T-cell (primary cell): ENCODE data around the gene EXOC3. TPM values are rescaled to one million over a fixed set of nuclear protein-coding genes. Genes with fewer than 3 reads are reported as not detected.

Experiments used
- ATAC-seq, 4 experiments: fragments of 200-7000 bp in 3 of 4; fragments of 150-1000 bp in 1 of 4; cut with Tn5 transposase; replicated peaks in 1 of 4; 1 replicate in 3 of 4; 2 replicates in 1 of 4; pipeline ENCODE4 v1.10.0; 2021; ENCODE audit warnings: moderate library complexity in 3 of 4, mild to moderate bottlenecking in 2 of 4, moderate number of reproducible peaks in 1 of 4
- CTCF ChIA-PET, 2 donors: fragments of 300-600 bp; sonication (Branson Sonifier 250); formaldehyde crosslinking; loops; one replicate each; lab custom pipeline; 2022; ENCODE audit warnings: antibody characterized with exemption in 2 of 2; lab: Charles Lee
- POLR2A ChIA-PET, 2 donors: fragments of 300-600 bp; sonication (Branson Sonifier 250); formaldehyde crosslinking; loops; one replicate each; lab custom pipeline; 2022; ENCODE audit warnings: antibody characterized with exemption in 2 of 2; lab: Charles Lee
- DNase-seq, 35 experiments: peaks; one replicate each; pipeline versions ENCODE4 v3.0.0 to v3.0.0-alpha.2; 2013 to 2023
- H3K27ac ChIP-seq: one replicate; pipeline ENCODE4 v1.5.1; 2013; ENCODE audit warnings: low read length
- H3K27me3 ChIP-seq, 2 experiments: replicated peaks in 1 of 2; 1 replicate in 1 of 2; 2 replicates in 1 of 2; pipeline versions ENCODE4 v1.6.1 to v1.7.0; 2013; ENCODE audit warnings: low read length in 1 of 2, mixed read lengths in 1 of 2; ENCODE audit not compliant: control insufficient read depth in 2 of 2, insufficient read depth in 2 of 2; ENCODE audit errors: extremely low read depth in 1 of 2
- H3K36me3 ChIP-seq, 2 donors: 1 replicate in 1 of 2; 2 replicates in 1 of 2; pipeline versions ENCODE4 v1.6.1 to v1.7.0; 2013; ENCODE audit warnings: low read length in 1 of 2; ENCODE audit not compliant: control insufficient read depth in 2 of 2, insufficient read depth in 1 of 2; ENCODE audit errors: extremely low read depth in 1 of 2
- H3K4me1 ChIP-seq, 2 experiments: 1 replicate in 1 of 2; 2 replicates in 1 of 2; pipeline versions ENCODE4 v1.6.1 to v1.7.0; 2013; ENCODE audit warnings: low read length in 2 of 2, mixed read lengths in 1 of 2; ENCODE audit not compliant: insufficient read depth in 2 of 2, control insufficient read depth in 1 of 2; ENCODE audit errors: extremely low read depth in 1 of 2
- H3K4me3 ChIP-seq, 2 donors: 1 replicate in 1 of 2; 2 replicates in 1 of 2; pipeline versions ENCODE4 v1.5.1 to v1.7.0; 2013; ENCODE audit warnings: mild to moderate bottlenecking in 2 of 2, low read length in 1 of 2, moderate library complexity in 1 of 2; ENCODE audit not compliant: control insufficient read depth in 1 of 2; ENCODE audit errors: extremely low read depth in 1 of 2
- H3K9me3 ChIP-seq: 2 replicates; pipeline ENCODE4 v1.7.0; 2013
- H3K27ac Mint-ChIP-seq, 2 donors: one replicate each; pipeline ENCODE4 v1.8.0; 2020 to 2021; ENCODE audit warnings: mild to moderate bottlenecking in 2 of 2, mixed read lengths in 2 of 2
- H3K27me3 Mint-ChIP-seq, 2 donors: one replicate each; pipeline ENCODE4 v1.8.0; 2021 to 2022; ENCODE audit warnings: mixed read lengths in 2 of 2
- H3K36me3 Mint-ChIP-seq: one replicate; pipeline ENCODE4 v1.8.0; 2021; ENCODE audit warnings: mixed read lengths
- H3K4me1 Mint-ChIP-seq, 3 donors: one replicate each; pipeline ENCODE4 v1.8.0; 2020 to 2022; ENCODE audit warnings: mixed read lengths in 3 of 3, mild to moderate bottlenecking in 1 of 3
- H3K4me3 Mint-ChIP-seq, 3 donors: one replicate each; pipeline ENCODE4 v1.8.0; 2020 to 2022; ENCODE audit warnings: mild to moderate bottlenecking in 3 of 3, mixed read lengths in 3 of 3, moderate library complexity in 3 of 3
- H3K9me3 Mint-ChIP-seq, 3 donors: one replicate each; pipeline ENCODE4 v1.8.0; 2020 to 2022; ENCODE audit warnings: mixed read lengths in 3 of 3
- WGBS: methylation state at CpG from one replicate; pipeline ENCODE4 v1.1.5; 2013; ENCODE audit warnings: missing lambda C conversion rate; ENCODE audit not compliant: insufficient coverage; 5-methylcytosine and 5-hydroxymethylcytosine counted together
- total RNA-seq, 35 experiments: library from RNA in 6 of 35; stranded (reverse) in 6 of 35; fragments of 120-200 nt in 1 of 35; gene quantifications; one replicate each; pipeline versions ENCODE4 v1.2.1 to v1.2.4 and lab custom pipeline; 2013 to 2026

EXOC3 gene
- total RNA-seq, 5 donors from 2014 or later (not counting 1 experiment from before 2014, with no cell fraction given), result 81.6 to 99.8 (median 84.2) TPM

- Histone ChIP-seq H3K4me1 (no peaks in the 10 kb centered on the region), H3K4me3 (no peak overlapping the region), H3K36me3 (no peaks in the 10 kb centered on the region), H3K9me3 (no peaks in the 10 kb centered on the region), H3K27me3 (peaks cover 0 to 21% of the 10 kb centered on the region in 2 experiments), H3K27ac (no peak overlapping the region)
- no peaks in the 10 kb centered on the region for H3K36me3 Mint-ChIP-seq
- ChIA-PET CTCF (no interaction called here), POLR2A (no interaction called here)
- H3K4me3 Mint-ChIP-seq, result no peak overlapping the region
- WGBS, result 63% methylated on average over 17 of the region's 24 CpGs
- peaks cover 6 to 11% of the 10 kb centered on the region in 2 donors for H3K27me3 Mint-ChIP-seq
- no peaks in the 10 kb centered on the region for H3K4me1 Mint-ChIP-seq
- H3K27ac Mint-ChIP-seq, result no peak overlapping the region
- no peaks in the 10 kb centered on the region for H3K9me3 Mint-ChIP-seq
- ATAC-seq (no peak), DNase-seq (no peak)
Measured at GRCh38 chr5:415928-416635, 26.9 kb upstream of the EXOC3 start.

DNA sequence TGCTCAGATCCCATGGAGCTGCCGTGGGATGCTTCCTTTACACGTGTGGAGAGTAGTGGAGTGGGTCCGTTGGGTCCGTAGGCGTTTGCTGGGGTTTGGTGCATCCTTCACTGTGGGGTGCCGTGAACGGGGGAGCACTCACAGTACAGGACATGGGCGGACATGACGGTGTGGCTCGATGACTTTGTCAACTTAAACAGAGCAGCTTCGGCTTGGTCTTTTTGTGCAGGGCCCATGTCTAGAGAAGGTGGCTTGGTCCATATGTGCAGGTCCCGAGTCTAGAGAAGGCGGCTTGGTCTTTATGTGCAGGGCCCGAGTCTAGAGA lies 26.4 kb upstream of the EXOC3 start:
- CTCF ChIA-PET, result no interaction called here
- no peaks in the 10 kb centered on the region for H3K36me3 ChIP-seq
- H3K27me3 ChIP-seq, result peaks cover 0 to 20% of the 10 kb centered on the region in 2 experiments
- 87% methylated on average over 13 of the region's 14 CpGs for WGBS
- DNase-seq, result no peak
- H3K4me1 ChIP-seq, result no peaks in the 10 kb centered on the region
- Mint-ChIP-seq H3K4me3 (no peak overlapping the region), H3K4me1 (no peaks in the 10 kb centered on the region), H3K9me3 (no peaks in the 10 kb centered on the region), H3K27ac (no peak overlapping the region), H3K27me3 (peaks cover 6 to 8% of the 10 kb centered on the region in 2 donors), H3K36me3 (no peaks in the 10 kb centered on the region)
- no peaks in the 10 kb centered on the region for H3K9me3 ChIP-seq
- no peak overlapping the region for H3K4me3 ChIP-seq
- no peak overlapping the region for H3K27ac ChIP-seq
- POLR2A ChIA-PET, result no interaction called here
- no peak for ATAC-seq

DNA sequence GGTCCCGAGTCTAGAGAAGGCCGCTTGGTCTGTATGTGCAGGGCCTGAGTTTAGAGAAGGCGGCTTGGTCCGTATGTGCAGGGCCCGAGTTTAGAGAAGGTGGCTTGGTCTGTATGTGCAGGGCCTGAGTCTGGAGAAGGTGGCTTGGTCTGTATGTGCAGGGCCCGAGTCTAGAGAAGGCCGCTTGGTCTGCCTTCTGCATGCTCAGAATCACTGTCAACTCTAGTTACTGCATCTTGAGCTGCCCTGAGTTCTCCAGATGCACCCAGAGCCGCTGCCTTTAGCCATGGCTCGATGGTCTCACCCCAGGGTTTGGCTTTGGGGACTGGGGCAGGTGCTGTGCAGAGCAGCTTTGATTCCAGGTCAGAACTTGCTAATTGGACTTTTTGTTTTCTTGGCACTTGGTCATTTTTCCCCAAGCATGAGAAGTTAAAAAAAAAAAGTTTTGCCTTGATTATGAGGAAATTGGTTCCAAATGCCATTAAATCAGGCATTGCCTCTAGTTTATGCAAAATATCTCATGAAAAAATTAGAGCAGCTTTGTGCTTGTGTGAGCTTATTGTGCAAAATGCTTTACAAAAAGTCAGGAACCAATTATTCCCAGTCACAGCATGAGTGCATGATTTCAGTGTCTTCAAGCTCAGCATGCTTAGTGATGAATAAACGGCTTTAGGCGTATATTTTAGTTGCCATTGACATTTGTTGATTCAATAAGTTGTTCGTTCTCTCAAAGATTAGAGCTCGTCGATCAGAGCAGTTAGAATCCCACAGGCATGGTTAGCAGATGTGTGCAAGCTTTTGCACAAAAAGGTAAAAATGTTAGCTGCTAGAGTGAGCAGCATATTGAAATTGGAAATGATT lies 25.4 kb upstream of the EXOC3 start:
- no peak overlapping the region for H3K27ac ChIP-seq
- no peaks in the 10 kb centered on the region for H3K4me1 Mint-ChIP-seq
- peaks cover 0 to 3% of the 10 kb centered on the region in 2 donors for H3K27me3 Mint-ChIP-seq
- ChIA-PET POLR2A (no interaction called here), CTCF (no interaction called here)
- no peaks in the 10 kb centered on the region for H3K9me3 Mint-ChIP-seq
- H3K27me3 ChIP-seq, result peaks cover 0 to 13% of the 10 kb centered on the region in 2 experiments
- WGBS, result 92% methylated on average over 11 of the region's 14 CpGs
- H3K4me3 ChIP-seq, result no peak overlapping the region
- H3K36me3 ChIP-seq, result no peaks in the 10 kb centered on the region
- H3K9me3 ChIP-seq, result no peaks in the 10 kb centered on the region
- DNase-seq (no peak), ATAC-seq (no peak)
- H3K36me3 Mint-ChIP-seq, result no peaks in the 10 kb centered on the region
- no peak overlapping the region for H3K4me3 Mint-ChIP-seq
- H3K27ac Mint-ChIP-seq, result no peak overlapping the region
- H3K4me1 ChIP-seq, result no peaks in the 10 kb centered on the region

- peaks cover 0 to 3% of the 10 kb centered on the region in 2 donors for H3K27me3 Mint-ChIP-seq
- H3K36me3 Mint-ChIP-seq, result no peaks in the 10 kb centered on the region
- CTCF ChIA-PET, result interaction anchor here in 1 of 2 donors (0.7 kb wide), 1 partner anchor 1246 kb away, joined by 3 read pairs; no protein-coding TSS in a partner anchor
- H3K4me1 Mint-ChIP-seq, result no peaks in the 10 kb centered on the region
- no peak overlapping the region for H3K4me3 Mint-ChIP-seq
- DNase-seq (no peak), ATAC-seq (no peak)
- POLR2A ChIA-PET, result no interaction called here
- Histone ChIP-seq H3K27ac (no peak overlapping the region), H3K9me3 (no peaks in the 10 kb centered on the region), H3K4me3 (no peak overlapping the region), H3K4me1 (no peaks in the 10 kb centered on the region), H3K27me3 (peaks cover 0 to 13% of the 10 kb centered on the region in 2 experiments), H3K36me3 (no peaks in the 10 kb centered on the region)
- 86% methylated on average over 14 of the region's 18 CpGs for WGBS
- H3K9me3 Mint-ChIP-seq, result no peaks in the 10 kb centered on the region
- H3K27ac Mint-ChIP-seq, result no peak overlapping the region
Measured at GRCh38 chr5:418162-419121, 24.5 kb upstream of the EXOC3 start.

GRCh38 chr5:419970-420369 lies 23.0 kb upstream of the EXOC3 start:
- Mint-ChIP-seq H3K36me3 (no peaks in the 10 kb centered on the region), H3K9me3 (no peaks in the 10 kb centered on the region), H3K27ac (no peak overlapping the region), H3K4me3 (no peak overlapping the region), H3K4me1 (no peaks in the 10 kb centered on the region), H3K27me3 (no peaks in the 10 kb centered on the region)
- no peak overlapping the region for H3K27ac ChIP-seq
- H3K27me3 ChIP-seq, result peaks cover 0 to 20% of the 10 kb centered on the region in 2 experiments
- H3K9me3 ChIP-seq, result no peaks in the 10 kb centered on the region
- POLR2A ChIA-PET, result no interaction called here
- H3K36me3 ChIP-seq, result no peaks in the 10 kb centered on the region
- ATAC-seq (no peak), DNase-seq (no peak)
- CTCF ChIA-PET, result no interaction called here
- WGBS, result 87% methylated on average over 7 of the region's 12 CpGs
- H3K4me1 ChIP-seq, result no peaks in the 10 kb centered on the region
- H3K4me3 ChIP-seq, result no peak overlapping the region

DNA sequence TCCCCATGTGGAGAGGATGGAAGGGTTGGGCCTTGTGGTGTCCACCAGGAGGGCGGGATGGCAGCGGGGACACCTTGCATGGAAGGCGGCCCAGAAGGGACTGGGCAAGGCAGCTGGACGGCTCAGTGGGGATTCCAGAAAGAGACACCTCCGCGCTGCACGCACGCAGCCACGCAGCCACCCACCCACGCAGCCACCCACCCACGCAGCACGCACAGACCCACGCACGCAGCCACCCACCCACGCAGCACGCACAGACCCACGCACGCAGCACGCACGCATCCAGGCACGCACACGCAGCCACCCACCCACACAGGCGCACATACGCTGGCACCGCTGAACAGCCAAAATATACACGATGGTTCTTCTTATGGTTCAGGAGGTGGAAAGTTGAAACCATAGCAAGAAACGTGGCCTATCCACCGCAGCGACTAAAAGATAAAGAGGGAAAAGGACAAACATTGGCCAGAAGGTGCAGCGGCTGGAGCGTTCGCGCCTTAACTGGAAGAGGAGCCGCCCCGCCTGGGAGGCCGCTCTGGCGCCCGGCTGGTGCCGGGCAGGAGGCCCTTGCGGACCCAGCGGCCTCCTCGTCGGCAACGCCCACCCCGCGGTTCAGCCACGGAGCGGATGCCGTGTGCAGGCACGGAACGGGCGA lies 22.2 kb upstream of the EXOC3 start:
- WGBS, result 93% methylated on average over 38 of the region's 52 CpGs

More for the DNA sequence above, 22.2 kb upstream of the EXOC3 start:
- H3K36me3 ChIP-seq, result no peaks in the 10 kb centered on the region
- H3K27me3 Mint-ChIP-seq, result no peaks in the 10 kb centered on the region
- no peak for ATAC-seq
- ChIA-PET POLR2A (no interaction called here), CTCF (no interaction called here)
- no peaks in the 10 kb centered on the region for H3K36me3 Mint-ChIP-seq
- H3K27ac ChIP-seq, result no peak overlapping the region
- H3K9me3 ChIP-seq, result no peaks in the 10 kb centered on the region
- no peaks in the 10 kb centered on the region for H3K4me1 ChIP-seq
- no peaks in the 10 kb centered on the region for H3K4me1 Mint-ChIP-seq
- no peak for DNase-seq
- H3K9me3 Mint-ChIP-seq, result no peaks in the 10 kb centered on the region
- no peak overlapping the region for H3K27ac Mint-ChIP-seq
- no peak overlapping the region for H3K4me3 Mint-ChIP-seq
- peaks cover 0 to 18% of the 10 kb centered on the region in 2 experiments for H3K27me3 ChIP-seq
- no peak overlapping the region for H3K4me3 ChIP-seq
